ENCODE data around the gene DHRS7.

DHRS7 gene

GRCh38 chr14:60184905-60185555 is 19.8 kb upstream of the DHRS7 start:
- no peak for DNase-seq (ENCODE audit: low read depth in 2 of 2)

- DNase-seq (ENCODE audit: low read depth in 2 of 2), result no peak
Observed at GRCh38 chr14:60184146-60184904, 19.1 kb upstream of the DHRS7 start.

GRCh38 chr14:60183741-60184140 is 18.5 kb upstream of the DHRS7 start:
- DNase-seq (ENCODE audit: low read depth in 2 of 2), result no peak

GRCh38 chr14:60183138-60183537 is 17.9 kb upstream of the DHRS7 start:
- no peak for DNase-seq (ENCODE audit: low read depth in 2 of 2)

DNA sequence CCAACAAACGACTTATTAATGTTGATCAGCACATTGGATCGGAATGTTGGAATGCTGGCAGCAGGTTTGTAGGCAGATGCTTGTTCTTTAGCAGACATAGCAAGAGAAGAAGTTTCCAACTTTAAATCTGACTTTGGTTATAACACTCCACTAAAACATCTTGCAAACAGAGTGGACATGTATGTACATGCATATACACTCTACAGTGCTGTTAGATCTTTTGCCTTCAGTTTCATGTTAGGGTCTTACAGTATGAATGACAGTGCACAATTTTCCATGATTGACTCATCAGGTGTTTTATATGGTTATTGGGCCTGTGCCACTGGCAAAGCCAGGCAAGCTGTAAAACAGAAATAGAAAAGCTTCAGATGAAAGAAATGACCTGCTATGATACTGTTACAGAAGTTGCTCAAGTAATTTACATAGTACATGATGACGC is 14.3 kb upstream of the DHRS7 start:
- no peak for DNase-seq (ENCODE audit: low read depth in 2 of 2)

DNA sequence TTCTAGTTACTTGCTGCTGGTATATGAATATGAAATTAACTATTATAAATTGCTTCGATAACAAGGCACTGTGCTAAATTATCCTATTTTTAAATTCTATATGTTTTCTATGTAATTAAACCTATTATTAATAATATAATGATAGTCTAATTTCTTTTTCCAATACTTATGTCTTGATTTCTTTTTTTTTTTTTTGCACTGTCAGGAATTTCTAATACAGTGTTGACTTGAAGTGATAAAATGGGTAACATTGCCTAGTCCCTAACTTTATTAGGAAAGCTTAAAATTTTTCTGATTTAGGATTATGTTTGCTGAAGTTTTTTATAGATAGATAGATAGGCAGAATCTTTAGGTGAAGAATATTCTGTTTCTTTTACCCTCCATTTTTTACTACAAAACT is 13.6 kb upstream of the DHRS7 start:
- DNase-seq (ENCODE audit: low read depth in 2 of 2), result no peak

DNA sequence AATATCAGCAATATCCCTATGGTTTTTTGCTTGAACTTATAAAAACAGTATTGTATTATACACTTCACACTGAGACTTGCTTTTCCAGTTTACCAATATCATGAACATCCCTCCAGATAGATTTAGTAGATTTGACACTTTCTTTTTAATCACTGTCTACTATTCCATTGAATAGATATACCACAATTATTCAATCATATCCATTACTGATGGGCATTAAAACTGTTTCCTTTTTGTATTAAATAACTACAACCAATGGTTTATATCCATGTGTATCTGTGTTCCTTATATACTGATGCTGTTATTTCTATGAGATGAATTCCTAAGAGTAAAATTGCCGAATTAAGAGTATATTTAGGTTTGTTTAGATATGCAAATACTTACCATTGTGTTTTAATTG is 13.0 kb upstream of the DHRS7 start:
- no peak for DNase-seq (ENCODE audit: low read depth in 2 of 2)

DNA sequence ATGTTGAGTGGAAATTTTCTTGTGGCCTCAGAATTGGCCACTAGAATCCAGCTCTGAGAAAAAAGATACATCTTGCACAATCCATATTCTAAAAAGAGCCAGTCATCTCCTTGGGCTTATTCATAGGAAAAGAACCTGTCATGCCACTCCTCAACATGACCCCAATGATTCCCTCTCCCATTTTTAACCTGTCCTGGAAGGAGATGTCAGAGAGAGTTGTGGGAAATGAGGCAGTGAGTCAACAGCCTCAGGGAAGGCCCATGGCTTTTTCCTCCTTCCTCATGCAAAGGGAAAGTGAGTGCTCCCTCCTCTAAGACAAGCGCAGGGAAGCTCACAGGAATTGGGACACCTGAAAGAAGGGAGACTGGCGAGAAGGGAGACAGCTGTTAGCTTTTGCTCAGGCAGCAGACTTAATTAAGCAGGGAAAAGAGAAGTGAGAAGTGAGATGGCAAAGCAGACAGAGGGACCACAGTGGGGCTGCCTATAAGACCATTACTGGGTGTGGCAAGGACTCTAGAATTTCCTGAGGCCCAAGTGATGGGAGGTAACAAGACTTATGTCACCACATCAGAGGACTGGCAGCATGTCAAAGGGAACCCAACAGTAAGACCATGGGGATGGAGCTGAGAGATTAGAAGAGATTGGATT is 10.2 kb upstream of the DHRS7 start:
- DNase-seq (ENCODE audit: low read depth in 2 of 2), result no peak

- no peak for DNase-seq (ENCODE audit: low read depth in 2 of 2)
Observed at GRCh38 chr14:60174352-60175254, 9.4 kb upstream of the DHRS7 start.

DNA sequence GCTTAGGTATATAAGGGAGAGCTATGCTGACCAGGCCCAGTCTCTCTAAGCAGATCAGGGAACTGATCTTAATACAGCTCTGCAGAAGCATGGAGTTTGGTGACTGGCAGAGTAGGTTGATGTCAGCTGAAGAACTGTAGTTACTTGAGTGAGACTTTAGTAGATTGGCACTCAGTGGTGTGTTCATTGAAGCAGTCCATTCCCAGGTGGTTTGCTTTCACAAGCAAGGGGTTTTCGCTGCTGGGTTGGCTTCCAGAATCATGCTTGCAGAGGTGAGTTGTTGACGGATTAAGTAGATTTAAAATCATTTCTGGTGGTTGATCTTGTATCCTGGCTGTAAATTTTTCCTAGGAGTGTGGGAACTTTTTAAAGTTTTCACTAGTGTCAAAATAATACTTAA is 6.5 kb upstream of the DHRS7 start:
- DNase-seq (ENCODE audit: low read depth in 2 of 2), result no peak

- no peak for DNase-seq (ENCODE audit: low read depth in 2 of 2)
Observed at GRCh38 chr14:60170948-60171347, 5.8 kb upstream of the DHRS7 start.

DNA sequence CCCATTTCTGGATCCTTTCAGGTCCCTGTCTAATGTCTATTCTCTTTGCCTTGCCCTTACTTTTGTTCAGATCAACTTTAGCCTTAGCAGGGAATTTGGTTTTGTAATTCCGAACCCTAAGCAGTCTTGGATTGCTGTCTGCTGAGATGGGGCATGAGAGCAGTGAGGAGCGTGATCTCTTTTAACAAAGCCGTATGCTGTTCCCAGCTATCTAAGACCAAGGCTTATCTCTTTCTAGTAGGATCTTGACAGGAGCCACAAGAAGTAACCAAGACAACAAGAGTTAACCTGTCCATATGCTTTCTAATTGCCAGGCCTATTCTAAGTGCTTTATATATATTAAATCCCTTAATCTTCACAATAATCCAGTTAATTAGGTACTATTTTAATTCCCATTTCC is 4.5 kb upstream of the DHRS7 start:
- no peak for DNase-seq (ENCODE audit: low read depth in 2 of 2)

GRCh38 chr14:60166142-60166541 is 944 bp upstream of the DHRS7 start:
- no peak for DNase-seq (ENCODE audit: low read depth in 2 of 2)

DNA sequence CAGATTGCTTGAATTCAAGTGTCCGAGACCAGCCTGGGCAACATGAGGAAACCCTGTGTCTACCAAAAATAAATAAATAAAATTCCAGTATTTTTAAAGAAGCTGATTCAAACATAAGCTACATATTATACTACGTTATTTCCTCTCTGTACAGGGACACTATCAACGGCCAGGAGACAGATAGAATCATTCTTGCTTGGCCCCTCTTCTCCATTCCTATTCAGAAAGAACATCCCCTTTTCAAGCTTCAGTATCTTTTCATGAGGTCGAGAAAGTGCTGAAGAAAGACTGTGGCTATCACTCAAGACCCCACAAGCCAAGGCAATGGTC is 314 bp upstream of the DHRS7 start:
- no peak for DNase-seq (ENCODE audit: low read depth in 2 of 2)

DNA sequence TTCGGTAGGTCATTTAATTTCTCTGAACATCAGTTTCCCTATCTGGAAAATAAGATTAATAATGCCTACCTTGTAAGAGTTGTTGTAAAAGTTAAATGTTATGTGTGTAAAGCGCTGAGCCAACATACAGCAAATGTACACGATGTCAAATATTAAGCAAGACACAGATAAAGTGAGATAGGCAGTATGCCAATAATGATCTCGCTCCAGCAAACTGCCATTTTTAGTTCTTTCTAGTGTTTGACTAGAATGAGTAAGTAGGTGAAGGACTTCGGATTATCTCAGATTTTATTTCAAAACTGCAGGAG is 840 bp downstream of the DHRS7 start:
- no peak for DNase-seq (ENCODE audit: low read depth in 2 of 2)

GRCh38 chr14:60163693-60164092 is 1.5 kb downstream of the DHRS7 start:
- no peak for DNase-seq (ENCODE audit: low read depth in 2 of 2)

DNA sequence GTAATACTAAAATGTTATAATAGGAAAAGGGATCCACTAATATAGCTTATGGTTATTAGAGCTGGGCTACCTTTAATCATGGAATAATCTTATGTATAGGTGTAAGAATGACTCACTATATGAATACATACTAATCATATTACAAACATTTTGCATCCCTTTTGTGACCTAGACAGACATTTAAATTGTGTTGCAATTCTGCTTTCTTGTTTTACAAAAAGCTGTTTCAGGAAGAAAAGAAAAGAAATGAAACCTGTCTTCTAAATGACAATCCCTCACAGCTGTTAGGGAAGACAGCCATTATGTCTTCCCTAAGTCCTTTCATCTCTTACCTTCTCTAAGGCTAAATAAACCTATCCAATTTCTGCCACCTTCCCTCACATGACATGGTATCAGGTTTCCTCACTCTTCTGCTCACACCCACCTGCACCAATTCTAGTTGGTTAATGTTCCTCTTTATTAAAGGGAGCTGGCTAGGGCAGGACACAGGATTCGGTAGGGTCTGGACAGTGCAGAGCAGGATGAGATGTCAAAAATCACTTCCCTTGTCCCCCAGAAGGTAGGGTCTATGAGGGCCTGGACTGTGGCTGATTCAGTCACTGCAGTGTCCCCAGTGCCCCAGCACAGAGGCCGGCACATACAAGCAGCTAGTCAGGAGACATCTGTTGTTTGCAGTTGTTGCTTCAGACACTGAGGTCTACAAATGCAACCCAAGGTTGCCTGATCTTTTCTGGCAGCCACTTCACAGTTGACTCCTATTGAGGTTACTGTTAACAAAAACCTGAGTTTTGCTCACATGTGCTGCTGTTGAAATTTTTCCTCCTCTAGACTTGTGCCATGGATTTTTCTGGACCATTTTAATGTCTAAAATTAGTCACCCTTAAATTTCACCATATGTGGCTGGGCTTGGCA is 3.7 kb downstream of the DHRS7 start:
- DNase-seq (ENCODE audit: low read depth in 2 of 2), result no peak

DNA sequence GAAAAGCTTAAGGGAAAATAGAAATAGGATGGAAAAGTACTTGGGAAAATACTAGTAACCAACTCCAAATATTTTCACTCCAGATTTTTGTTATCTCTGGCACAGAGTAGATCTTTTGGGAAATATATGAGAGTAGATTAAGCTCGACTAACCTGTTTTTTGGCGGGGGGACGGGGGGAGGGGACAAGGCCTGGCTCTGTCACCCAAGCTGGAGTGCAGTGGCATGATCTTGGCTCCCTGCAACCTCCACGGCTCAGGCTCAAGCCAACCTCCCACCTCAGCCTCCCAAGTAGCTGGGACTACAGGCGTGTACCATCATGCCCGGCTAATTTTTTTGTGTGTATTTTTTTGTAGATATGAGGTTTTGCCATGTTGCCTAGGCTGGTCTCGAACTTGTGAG is 4.8 kb downstream of the DHRS7 start:
- no peak for DNase-seq (ENCODE audit: low read depth in 2 of 2)

DNA sequence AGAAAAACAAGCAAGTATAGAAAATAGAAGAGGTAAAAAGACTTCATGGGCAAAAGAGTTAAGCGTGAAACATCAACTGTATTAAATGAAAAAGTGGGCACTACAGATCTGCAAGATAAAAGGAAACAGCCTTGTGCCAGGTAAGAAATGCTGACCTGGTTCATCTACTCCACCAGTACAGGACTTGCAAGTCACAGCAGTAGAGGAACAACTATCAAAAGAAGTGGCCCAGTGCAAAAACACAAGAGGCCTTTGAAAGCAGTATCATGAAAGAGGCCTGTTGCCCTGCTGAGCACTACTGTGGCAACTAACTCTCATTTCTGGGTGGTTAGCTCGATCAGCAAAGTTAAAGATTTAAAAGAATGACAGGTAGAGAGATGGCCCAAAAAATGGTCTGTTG is 10.5 kb downstream of the DHRS7 start:
- no peak for DNase-seq (ENCODE audit: low read depth in 2 of 2)

DNA sequence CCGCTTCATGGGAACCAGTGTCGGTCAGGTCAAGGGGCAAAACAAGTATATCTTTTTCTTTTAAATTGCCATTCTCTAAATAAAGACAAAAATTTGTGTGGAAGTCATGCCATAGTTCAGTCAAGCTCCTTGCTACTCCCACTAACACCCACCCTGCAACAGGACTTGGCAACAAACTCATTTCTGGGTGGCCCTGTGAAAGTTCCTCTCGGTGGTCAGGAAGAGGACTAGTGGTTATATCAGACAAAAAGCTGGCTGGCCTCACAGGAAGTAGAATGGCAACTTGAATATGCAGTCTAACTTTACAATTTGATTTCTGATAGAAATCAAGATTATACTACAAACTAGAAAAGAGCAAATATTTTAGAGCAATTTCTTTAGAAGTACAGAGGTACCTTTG is 11.2 kb downstream of the DHRS7 start:
- DNase-seq (ENCODE audit: low read depth in 2 of 2), result no peak

GRCh38 chr14:60151715-60152114 is 13.5 kb downstream of the DHRS7 start:
- peak; percentile 27 to 43 for DNase-seq (ENCODE audit: low read depth in 2 of 2)
